ENCODE measurements around the gene ST13. TPM values are rescaled to one million over a fixed set of nuclear protein-coding genes. Genes with fewer than 3 reads are reported as not detected.
"Not testable (repeated sequence)": the region's sequence is repeated elsewhere in the genome, so short reads cannot be mapped to it uniquely, and the experiment has no call there.

ST13 gene
- total RNA-seq, 2 experiments from 2014 or later = 141 to 148 TPM

DNA sequence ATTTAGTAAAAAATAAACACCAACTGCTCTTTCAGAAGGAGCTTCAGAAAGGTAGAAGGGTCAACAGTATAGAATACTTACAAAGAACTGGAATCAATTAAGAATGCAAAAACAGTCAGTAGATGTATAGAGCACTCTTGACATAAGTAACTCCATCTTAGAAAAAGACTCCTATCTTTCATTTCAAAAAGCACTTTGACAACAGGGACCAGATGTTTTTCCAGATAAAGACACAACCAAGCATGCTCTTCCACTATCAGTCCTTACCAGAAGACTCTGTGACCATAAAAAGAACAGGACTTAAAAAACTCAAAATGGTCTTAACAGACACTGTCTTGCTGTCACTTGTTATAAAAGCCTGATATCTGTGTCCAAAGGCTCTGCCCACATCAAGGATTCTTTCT is 42.5 kb downstream of the ST13 start:
- no peaks in the 10 kb centered on the region for H3K27me3 Mint-ChIP-seq (ENCODE audit: low read depth)
- no peak overlapping the region for H3K4me3 Mint-ChIP-seq
- ChIA-PET POLR2A (no interaction called here), CTCF (no interaction called here)
- no peak overlapping the region for H3K27ac Mint-ChIP-seq
- H3K4me1 Mint-ChIP-seq (ENCODE audit: low read depth) = peaks cover 27% of the 10 kb centered on the region
- H3K9me3 Mint-ChIP-seq (ENCODE audit: insufficient read depth) = no peaks in the 10 kb centered on the region
- H3K36me3 Mint-ChIP-seq (ENCODE audit: low read depth) = peaks cover 18% of the 10 kb centered on the region
- ATAC-seq = no peak
- no peak for DNase-seq

DNA sequence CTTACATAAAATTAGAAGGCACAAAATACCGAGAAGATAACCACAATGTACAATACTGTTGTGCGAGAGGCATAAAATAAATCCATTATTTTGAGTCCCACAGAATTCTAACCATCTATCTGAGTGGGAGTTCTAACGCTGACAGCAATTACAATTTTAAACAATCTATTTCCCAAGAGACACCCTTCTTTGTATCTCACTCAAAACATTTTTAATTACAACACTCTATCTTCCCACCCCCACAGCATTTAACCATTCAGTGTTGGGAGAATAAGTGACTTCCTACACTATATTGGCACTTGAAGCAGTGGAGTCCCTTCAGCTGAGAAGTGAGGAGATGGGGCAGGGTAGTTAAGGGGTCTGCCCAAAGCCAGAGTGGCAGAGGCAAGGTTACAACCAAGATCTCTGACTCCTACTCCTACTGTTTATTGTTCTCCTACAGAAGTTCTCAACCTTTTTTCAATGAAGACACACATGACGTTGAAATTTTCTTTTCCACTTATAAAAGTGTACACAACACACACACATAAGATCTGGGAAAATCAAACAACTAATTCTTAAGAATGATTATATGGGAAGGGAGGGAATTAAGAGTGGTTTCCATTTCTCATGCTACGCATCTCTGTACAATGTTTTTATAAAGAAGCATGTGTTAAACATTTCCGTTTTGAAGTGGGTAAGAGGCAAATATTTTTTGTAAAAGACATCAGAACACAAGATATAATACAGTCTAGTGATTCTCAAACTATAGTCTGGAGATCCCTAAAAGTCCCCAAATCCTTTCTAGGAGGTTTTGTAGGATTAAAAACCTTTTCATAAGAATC is 48.2 kb downstream of the ST13 start:
- Mint-ChIP-seq H3K9me3 (ENCODE audit: insufficient read depth) (no peaks in the 10 kb centered on the region), H3K4me3 (no peak overlapping the region), H3K36me3 (ENCODE audit: low read depth) (peaks cover 9% of the 10 kb centered on the region), H3K27me3 (ENCODE audit: low read depth) (no peaks in the 10 kb centered on the region), H3K27ac (no peak overlapping the region), H3K4me1 (ENCODE audit: low read depth) (no peaks in the 10 kb centered on the region)
- DNase-seq = no peak
- ATAC-seq = no peak
- ChIA-PET POLR2A (interaction anchor here (0.6 kb wide), 1 partner anchor 143 kb away, joined by 3 read pairs; no protein-coding TSS in a partner anchor), CTCF (interaction anchor here (0.8 to 0.9 kb wide), 2 partner anchors 29 to 125 kb away, joined by 3 read pairs; no protein-coding TSS in a partner anchor)

DNA sequence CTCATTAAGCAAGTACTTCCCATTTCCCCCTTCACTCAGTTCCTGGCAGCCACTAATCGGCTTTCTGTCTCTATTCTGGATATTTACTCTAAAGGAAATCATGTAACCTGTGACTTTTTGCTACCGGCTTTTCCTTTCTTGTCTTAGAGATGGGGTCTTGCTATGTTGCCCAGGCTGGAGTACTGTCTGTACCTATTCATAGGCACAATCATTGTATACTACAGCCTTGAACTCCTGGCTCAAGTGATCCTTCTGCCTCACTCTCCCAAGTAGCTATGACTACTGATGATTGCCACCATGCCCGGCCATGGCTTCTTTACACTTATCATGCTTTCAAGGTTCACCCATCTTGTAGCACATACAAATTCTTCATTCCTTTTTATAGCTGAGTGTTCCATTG is 49.7 kb downstream of the ST13 start:
- ATAC-seq (no peak), DNase-seq (no peak)
- Mint-ChIP-seq H3K27me3 (ENCODE audit: low read depth) (no peaks in the 10 kb centered on the region), H3K27ac (no peak overlapping the region), H3K36me3 (ENCODE audit: low read depth) (peaks cover 6% of the 10 kb centered on the region), H3K4me1 (ENCODE audit: low read depth) (no peaks in the 10 kb centered on the region), H3K4me3 (no peak overlapping the region), H3K9me3 (ENCODE audit: insufficient read depth) (no peaks in the 10 kb centered on the region)
- CTCF ChIA-PET = no interaction called here
- POLR2A ChIA-PET = no interaction called here

DNA sequence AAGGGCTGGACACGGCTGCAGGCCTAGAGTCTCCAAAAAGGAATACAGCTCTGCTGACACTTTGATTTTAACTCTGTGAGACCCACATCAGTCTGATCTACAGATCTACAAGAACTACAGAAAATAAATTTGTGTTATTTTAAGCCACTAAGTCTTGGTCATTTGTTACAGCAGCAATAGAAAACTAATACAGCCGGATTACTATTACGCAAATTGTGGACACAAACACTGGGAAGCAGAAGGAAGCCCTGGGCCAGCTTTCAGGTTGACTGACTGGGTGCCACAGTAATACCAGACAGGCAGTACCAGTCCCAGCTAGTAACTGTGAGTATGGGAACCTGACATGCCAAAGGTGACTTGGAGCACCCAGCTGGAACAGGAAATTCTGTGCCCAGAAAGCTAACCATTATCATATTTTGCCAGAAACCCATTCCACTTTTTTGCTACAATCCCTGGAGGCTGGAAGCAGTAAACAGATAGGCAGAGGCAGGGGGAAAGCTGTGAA is 50.7 kb downstream of the ST13 start:
- ChIA-PET POLR2A (no interaction called here), CTCF (no interaction called here)
- Mint-ChIP-seq H3K4me1 (ENCODE audit: low read depth) (no peaks in the 10 kb centered on the region), H3K9me3 (ENCODE audit: insufficient read depth) (no peaks in the 10 kb centered on the region), H3K27ac (no peak overlapping the region), H3K36me3 (ENCODE audit: low read depth) (peaks cover 6% of the 10 kb centered on the region), H3K27me3 (ENCODE audit: low read depth) (no peaks in the 10 kb centered on the region), H3K4me3 (no peak overlapping the region)
- DNase-seq (no peak), ATAC-seq (no peak)

DNA sequence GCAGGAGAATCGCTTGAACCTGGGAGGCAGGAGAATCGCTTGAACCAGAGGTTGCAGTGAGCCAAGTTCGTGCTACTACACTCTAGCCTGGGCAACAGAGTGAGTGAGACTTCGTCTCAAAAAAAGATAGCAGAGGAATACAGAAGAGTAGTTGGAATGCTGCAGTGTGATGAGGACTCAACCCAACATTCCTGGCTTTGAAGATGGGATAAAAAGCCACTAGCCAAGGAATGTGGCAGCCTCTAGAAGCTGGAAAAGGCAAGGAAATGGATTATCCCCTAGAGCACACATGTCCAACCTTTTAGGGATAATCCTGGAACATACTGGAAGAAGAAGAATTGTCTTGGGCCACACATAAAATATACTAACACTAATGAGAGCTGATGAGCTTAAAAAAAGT is 51.2 kb downstream of the ST13 start:
- H3K4me3 Mint-ChIP-seq = no peak overlapping the region
- H3K4me1 Mint-ChIP-seq (ENCODE audit: low read depth) = no peaks in the 10 kb centered on the region
- H3K27ac Mint-ChIP-seq = no peak overlapping the region
- ChIA-PET CTCF (no interaction called here), POLR2A (no interaction called here)
- H3K27me3 Mint-ChIP-seq (ENCODE audit: low read depth) = no peaks in the 10 kb centered on the region
- peaks cover 6% of the 10 kb centered on the region for H3K36me3 Mint-ChIP-seq (ENCODE audit: low read depth)
- DNase-seq (no peak), ATAC-seq (no peak)
- no peaks in the 10 kb centered on the region for H3K9me3 Mint-ChIP-seq (ENCODE audit: insufficient read depth)

DNA sequence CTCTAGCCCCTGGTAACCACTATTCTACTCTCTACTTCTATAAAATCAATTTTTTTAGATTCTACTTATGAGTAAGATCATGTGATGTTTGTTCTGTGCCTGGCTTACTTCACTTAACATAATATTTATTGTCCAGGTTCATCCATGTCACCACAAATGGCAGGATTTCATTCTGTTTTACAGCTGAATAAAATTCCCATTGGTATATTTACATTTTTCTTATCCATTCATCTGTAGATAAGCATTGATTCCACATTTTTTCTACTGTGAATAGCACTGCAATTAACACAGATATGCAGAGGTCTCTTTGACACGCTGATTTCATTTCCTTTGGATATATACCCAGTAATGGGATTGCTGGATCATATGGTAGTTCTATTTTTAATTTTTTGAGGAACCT is 53.1 kb downstream of the ST13 start:
- ChIA-PET CTCF (interaction anchor here (1.0 to 1.2 kb wide), 2 partner anchors 103 to 120 kb away, joined by 3 read pairs; no protein-coding TSS in a partner anchor), POLR2A (no interaction called here)
- Mint-ChIP-seq H3K9me3 (ENCODE audit: insufficient read depth) (no peaks in the 10 kb centered on the region), H3K4me3 (no peak overlapping the region), H3K27ac (no peak overlapping the region), H3K36me3 (ENCODE audit: low read depth) (peaks cover 6% of the 10 kb centered on the region), H3K27me3 (ENCODE audit: low read depth) (no peaks in the 10 kb centered on the region), H3K4me1 (ENCODE audit: low read depth) (peaks cover 9% of the 10 kb centered on the region)
- DNase-seq (no peak), ATAC-seq (no peak)

DNA sequence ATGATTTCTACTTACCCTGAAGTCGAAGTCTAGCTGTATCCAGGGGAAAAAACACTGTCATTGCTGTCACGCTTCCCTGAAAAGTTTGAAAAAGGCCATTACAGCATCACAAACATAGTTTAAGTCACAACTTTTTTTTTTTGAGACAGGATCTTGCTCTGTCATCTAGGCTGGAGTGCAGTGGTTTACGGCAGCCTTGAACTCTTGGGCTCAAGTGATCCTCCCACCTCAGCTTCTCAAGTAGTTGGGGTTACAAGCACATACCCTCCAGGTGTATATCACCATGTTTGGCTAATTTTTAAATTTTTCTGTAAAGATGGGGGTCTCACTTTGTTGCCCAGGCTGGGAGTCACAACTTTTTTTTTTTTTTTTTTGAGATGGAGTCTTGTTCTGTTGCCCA is 57.4 kb downstream of the ST13 start:
- H3K4me1 Mint-ChIP-seq (ENCODE audit: low read depth) = peaks cover 13% of the 10 kb centered on the region
- no peaks in the 10 kb centered on the region for H3K27me3 Mint-ChIP-seq (ENCODE audit: low read depth)
- H3K9me3 Mint-ChIP-seq (ENCODE audit: insufficient read depth) = no peaks in the 10 kb centered on the region
- H3K36me3 Mint-ChIP-seq (ENCODE audit: low read depth) = peaks cover 7% of the 10 kb centered on the region
- H3K4me3 Mint-ChIP-seq = no peak overlapping the region
- DNase-seq = no peak
- CTCF ChIA-PET = no interaction called here
- peak; percentile 57 for ATAC-seq
- POLR2A ChIA-PET = interaction anchor here (0.6 kb wide), 1 partner anchor 32 kb away, joined by 3 read pairs; no protein-coding TSS in a partner anchor
- H3K27ac Mint-ChIP-seq = no peak overlapping the region

DNA sequence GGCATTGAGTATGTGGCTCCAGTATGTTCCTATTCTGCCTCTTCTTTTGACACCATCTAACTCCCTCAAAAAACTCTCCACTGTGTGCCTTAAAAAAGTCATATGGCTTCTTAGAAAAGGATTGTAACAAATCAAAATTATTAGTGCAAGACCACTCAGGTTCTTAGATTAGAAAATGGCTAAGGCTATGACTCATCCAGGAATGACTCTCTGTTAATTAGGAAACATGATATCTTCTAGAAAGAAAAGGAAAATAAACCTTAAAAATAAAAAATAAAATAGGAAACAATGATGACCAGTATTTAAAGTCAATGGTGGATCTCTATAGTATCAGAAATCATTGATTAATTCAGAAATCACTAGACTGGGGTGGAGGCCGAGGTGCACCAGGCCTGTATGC is 59.0 kb downstream of the ST13 start:
- POLR2A ChIA-PET = no interaction called here
- no peak for DNase-seq
- H3K4me3 Mint-ChIP-seq = no peak overlapping the region
- CTCF ChIA-PET = no interaction called here
- no peaks in the 10 kb centered on the region for H3K27me3 Mint-ChIP-seq (ENCODE audit: low read depth)
- peaks cover 15% of the 10 kb centered on the region for H3K36me3 Mint-ChIP-seq (ENCODE audit: low read depth)
- no peak for ATAC-seq
- peaks cover 13% of the 10 kb centered on the region for H3K4me1 Mint-ChIP-seq (ENCODE audit: low read depth)
- H3K27ac Mint-ChIP-seq = no peak overlapping the region
- no peaks in the 10 kb centered on the region for H3K9me3 Mint-ChIP-seq (ENCODE audit: insufficient read depth)

DNA sequence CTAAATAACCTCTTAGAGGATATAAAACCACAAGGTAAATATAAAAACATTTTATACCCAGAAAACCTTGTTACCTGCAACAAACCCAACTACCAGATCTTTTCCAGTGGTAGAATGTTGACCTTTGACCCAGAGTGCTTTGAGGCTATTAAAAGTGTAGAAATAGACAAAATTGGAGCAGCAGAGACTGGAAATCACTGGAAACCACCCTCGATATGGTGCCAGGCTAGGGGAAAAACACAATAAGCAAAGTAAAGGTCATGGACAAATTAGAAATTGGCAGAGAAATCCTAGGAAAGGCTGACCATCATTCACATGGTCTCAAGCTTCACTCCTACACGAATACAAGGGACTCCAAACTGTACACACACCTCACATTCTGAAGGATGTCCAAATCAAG is 64.0 kb downstream of the ST13 start:
- ChIA-PET POLR2A (no interaction called here), CTCF (no interaction called here)
- Mint-ChIP-seq H3K27ac (no peak overlapping the region), H3K4me1 (ENCODE audit: low read depth) (peaks cover 5% of the 10 kb centered on the region), H3K36me3 (ENCODE audit: low read depth) (peaks cover 31% of the 10 kb centered on the region), H3K27me3 (ENCODE audit: low read depth) (no peaks in the 10 kb centered on the region), H3K9me3 (ENCODE audit: insufficient read depth) (no peaks in the 10 kb centered on the region), H3K4me3 (no peak overlapping the region)
- DNase-seq (no peak), ATAC-seq (no peak)

DNA sequence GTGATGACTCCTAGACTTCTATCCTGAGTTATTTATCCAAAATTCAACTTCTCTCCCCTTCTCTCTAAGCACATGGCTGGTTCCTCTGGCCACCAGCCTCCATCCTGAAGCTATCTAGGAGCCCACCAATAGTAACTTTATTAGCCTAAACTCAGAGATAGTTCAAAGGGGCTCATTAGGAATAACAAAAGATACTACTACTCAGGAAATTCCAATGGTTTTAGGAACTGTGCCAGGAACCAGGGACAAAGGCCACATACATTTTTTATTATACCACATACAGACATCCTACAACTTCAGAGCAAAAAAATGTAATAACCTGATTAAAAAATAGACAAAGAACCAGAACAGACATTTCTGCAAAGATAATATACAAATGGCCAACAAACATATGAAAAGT is 65.2 kb downstream of the ST13 start:
- no peak for ATAC-seq
- H3K4me3 Mint-ChIP-seq = no peak overlapping the region
- peaks cover 5% of the 10 kb centered on the region for H3K4me1 Mint-ChIP-seq (ENCODE audit: low read depth)
- CTCF ChIA-PET = no interaction called here
- no peak for DNase-seq
- H3K36me3 Mint-ChIP-seq (ENCODE audit: low read depth) = peaks cover 31% of the 10 kb centered on the region
- H3K9me3 Mint-ChIP-seq (ENCODE audit: insufficient read depth) = no peaks in the 10 kb centered on the region
- POLR2A ChIA-PET = no interaction called here
- no peaks in the 10 kb centered on the region for H3K27me3 Mint-ChIP-seq (ENCODE audit: low read depth)
- H3K27ac Mint-ChIP-seq = no peak overlapping the region

DNA sequence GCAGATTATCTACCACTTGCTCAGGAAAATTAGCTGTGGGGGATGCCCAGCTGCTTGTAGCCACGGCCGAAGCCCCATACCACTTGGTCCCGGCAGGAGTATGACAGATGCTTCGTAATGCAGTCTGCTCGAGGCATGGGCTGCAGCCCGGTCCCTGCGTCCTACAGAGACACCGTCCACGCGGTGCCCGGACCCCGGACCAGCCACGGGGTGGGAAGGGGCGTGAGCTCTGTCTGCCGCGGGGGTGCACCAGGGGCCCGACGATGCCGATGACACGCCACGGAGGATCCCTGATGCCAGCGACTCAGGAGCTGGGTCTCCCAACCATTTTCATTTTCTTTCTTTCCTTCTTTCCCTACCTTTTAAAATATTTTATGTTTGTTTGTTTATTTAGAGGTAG is 67.3 kb downstream of the ST13 start:
- Mint-ChIP-seq H3K9me3 (ENCODE audit: insufficient read depth) (no peaks in the 10 kb centered on the region), H3K27ac (no peak overlapping the region), H3K4me3 (no peak overlapping the region), H3K27me3 (ENCODE audit: low read depth) (no peaks in the 10 kb centered on the region), H3K4me1 (ENCODE audit: low read depth) (peaks cover 5% of the 10 kb centered on the region), H3K36me3 (ENCODE audit: low read depth) (peaks cover 27% of the 10 kb centered on the region)
- POLR2A ChIA-PET = no interaction called here
- CTCF ChIA-PET = no interaction called here
- DNase-seq (no peak), ATAC-seq (no peak)

DNA sequence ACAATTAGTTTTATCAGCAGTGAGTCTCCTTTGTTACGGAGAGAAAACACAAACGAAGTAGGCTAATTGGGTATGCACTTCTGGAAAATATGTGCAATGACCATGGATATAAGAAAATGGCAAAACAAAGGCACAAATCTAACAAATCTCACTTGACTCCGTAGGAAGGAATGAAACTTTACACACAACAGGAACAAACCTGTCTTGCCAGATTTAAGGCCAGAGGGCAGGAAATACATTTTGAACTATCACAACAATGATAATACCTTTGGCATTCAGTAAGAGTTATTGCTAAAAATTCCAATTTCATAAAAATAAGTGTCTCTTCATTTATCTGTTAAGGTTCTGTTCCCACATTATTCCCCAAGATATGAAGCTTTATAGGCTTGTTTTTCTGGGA is 73.9 kb downstream of the ST13 start:
- Mint-ChIP-seq H3K36me3 (ENCODE audit: low read depth) (peaks cover 15% of the 10 kb centered on the region), H3K27ac (no peak overlapping the region), H3K27me3 (ENCODE audit: low read depth) (no peaks in the 10 kb centered on the region), H3K4me1 (ENCODE audit: low read depth) (no peaks in the 10 kb centered on the region), H3K4me3 (no peak overlapping the region), H3K9me3 (ENCODE audit: insufficient read depth) (no peaks in the 10 kb centered on the region)
- ATAC-seq (no peak), DNase-seq (no peak)
- POLR2A ChIA-PET = no interaction called here
- CTCF ChIA-PET = no interaction called here

DNA sequence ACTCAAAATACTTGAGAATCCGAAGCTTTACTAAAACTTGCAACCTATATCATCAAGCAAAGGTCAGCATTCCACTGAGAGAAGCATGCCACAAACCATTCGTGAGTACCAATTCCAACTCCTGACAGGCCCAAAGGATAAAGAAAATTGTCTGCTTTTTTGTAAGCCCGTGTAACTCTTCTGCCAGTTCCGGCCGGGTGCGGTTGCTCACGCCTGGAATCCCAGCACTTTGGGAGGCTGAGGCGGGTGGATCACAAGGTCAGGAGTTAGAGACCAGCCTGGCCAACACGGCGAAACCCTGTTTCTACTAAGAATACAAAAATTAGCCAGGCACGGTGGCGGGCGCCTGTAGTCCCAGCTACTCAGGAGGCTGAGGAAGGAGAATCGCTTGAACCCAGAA is 74.7 kb downstream of the ST13 start:
- H3K27me3 Mint-ChIP-seq (ENCODE audit: low read depth); POLR2A ChIA-PET; ATAC-seq; H3K9me3 Mint-ChIP-seq (ENCODE audit: insufficient read depth); H3K27ac Mint-ChIP-seq; H3K4me3 Mint-ChIP-seq; DNase-seq; H3K4me1 Mint-ChIP-seq (ENCODE audit: low read depth): not testable (repeated sequence)
- peaks cover 21% of the 10 kb centered on the region for H3K36me3 Mint-ChIP-seq (ENCODE audit: low read depth)
- CTCF ChIA-PET = interaction anchor here (0.7 kb wide), 1 partner anchor 99 kb away, joined by 3 read pairs; no protein-coding TSS in a partner anchor
